ENCODE data around the gene ISL2.
A peak's percentile ranks its signal among the peaks of the same experiment; 100 is the strongest.

Gene ISL2

DNA sequence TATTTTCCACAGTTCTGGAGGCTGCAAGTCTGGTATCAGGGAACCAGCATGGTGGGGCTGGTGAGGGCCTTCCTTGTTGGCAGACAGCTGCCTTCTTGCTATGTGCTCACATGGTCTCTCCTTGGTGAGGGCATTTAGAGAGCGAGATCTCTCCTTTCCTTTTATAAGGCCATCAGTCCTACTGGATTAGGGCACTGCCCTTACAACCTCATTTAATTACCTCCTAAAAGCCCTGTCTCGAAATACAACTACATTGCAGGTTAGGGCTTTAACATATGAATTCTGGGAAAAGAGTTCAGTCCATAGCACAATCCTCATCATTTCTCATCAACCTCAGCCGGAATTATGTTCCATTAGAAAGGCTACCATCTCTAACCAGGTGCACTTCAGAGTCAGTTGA, 21.9 kb downstream of the ISL2 start:
- no peak for DNase-seq (ENCODE audit: low read depth in 2 of 2)
- TF ChIP-seq, protein P1, sequence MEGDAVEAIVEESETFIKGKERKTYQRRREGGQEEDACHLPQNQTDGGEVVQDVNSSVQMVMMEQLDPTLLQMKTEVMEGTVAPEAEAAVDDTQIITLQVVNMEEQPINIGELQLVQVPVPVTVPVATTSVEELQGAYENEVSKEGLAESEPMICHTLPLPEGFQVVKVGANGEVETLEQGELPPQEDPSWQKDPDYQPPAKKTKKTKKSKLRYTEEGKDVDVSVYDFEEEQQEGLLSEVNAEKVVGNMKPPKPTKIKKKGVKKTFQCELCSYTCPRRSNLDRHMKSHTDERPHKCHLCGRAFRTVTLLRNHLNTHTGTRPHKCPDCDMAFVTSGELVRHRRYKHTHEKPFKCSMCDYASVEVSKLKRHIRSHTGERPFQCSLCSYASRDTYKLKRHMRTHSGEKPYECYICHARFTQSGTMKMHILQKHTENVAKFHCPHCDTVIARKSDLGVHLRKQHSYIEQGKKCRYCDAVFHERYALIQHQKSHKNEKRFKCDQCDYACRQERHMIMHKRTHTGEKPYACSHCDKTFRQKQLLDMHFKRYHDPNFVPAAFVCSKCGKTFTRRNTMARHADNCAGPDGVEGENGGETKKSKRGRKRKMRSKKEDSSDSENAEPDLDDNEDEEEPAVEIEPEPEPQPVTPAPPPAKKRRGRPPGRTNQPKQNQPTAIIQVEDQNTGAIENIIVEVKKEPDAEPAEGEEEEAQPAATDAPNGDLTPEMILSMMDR (IDR thresholded peaks at IDR 0.05; ENCODE audit: low read depth, low read length), result no peak
- no peak overlapping the region for H3K4me3 ChIP-seq (replicated peaks in 1 of 2; ENCODE audit: low read depth in 2 of 2, low read length in 2 of 2)

DNA sequence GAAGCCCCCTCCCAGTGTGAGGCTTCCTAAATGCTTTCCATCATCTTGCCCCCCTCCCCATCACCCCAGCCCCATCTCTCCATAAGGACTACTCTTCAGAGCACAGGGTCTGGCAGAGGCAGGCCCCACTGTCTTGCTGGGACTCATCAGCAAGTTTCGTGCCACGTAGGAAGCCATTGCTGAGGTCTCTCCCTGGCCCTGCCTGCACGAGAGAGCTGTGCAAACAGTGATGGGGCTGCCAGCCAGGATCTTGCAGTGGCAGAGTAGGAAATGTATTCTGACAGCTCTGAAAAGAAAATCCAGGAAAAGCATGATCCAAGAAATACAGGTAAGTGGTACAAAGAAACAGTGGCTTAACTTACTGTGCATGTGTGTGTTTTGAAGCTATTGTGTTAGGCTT, 22.6 kb downstream of the ISL2 start:
- TF ChIP-seq, protein P1 (IDR thresholded peaks at IDR 0.05; ENCODE audit: low read depth, low read length), result no peak
- no peak for DNase-seq (ENCODE audit: low read depth in 2 of 2)
- H3K4me3 ChIP-seq (replicated peaks in 1 of 2; ENCODE audit: low read depth in 2 of 2, low read length in 2 of 2), result no peak overlapping the region

DNA sequence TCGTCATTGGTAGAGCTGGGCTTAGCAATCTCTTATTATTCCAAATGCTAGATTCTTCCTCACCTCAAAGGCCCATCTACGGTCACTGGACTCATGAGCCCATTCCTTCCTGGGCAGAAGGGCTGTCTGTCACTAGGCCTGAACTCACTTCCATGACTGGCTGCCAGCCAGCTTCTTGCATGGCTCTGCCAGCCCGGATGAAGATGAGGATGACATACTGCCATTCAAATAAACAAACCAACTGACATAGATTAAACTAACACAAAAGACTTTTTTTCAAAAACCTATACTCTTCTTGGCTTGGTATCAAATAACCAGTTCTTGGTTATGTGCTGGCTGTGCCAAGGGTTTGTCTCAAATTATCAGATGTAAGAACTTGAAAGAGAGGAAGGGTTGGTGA, 23.8 kb downstream of the ISL2 start:
- H3K4me3 ChIP-seq (replicated peaks in 1 of 2; ENCODE audit: low read depth in 2 of 2, low read length in 2 of 2), result no peak overlapping the region
- DNase-seq (ENCODE audit: low read depth in 2 of 2), result no peak
- TF ChIP-seq, protein P1 (IDR thresholded peaks at IDR 0.05; ENCODE audit: low read depth, low read length), result no peak

DNA sequence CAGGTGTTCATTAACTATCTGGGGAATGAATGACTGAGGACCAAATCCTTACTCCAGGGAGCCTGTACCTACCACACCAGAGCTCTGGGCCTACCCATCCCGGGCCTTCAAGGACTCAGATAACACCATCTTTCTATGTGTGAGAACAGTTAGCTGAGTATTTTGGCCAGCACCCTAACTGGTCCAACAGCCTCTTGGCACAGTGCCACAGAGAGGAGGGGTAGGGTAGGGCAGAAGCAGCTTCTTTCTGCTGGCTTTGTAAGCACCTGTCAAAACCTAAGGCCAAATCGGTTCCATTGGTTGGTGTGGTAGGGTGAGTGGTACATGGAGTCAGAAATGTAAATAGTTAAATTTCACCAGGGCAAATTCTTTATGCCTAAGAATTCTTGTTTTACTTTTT, 26.7 kb downstream of the ISL2 start:
- TF ChIP-seq, protein P1 (IDR thresholded peaks at IDR 0.05; ENCODE audit: low read depth, low read length), result no peak
- DNase-seq (ENCODE audit: low read depth in 2 of 2), result no peak
- H3K4me3 ChIP-seq (replicated peaks in 1 of 2; ENCODE audit: low read depth in 2 of 2, low read length in 2 of 2), result no peak overlapping the region

DNA sequence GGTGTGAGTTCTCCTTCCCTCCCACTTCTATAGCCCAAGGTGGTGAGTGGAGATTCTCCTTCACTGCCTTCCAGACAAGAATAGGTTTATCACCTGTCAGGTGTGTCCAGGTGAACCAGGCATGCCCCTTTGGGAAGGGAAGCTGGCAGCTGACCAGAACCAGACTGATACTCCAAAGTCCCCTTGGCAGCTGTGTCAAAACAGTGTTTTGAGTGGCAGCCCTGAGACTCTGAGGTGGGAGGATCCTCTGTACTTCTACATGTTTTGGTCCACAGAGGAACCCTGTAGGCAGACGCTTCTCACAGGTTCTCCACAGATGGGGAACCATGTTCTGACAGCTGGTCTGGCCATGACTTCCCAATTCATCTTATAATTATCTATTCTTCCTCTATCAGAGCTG, 30.1 kb downstream of the ISL2 start:
- DNase-seq (ENCODE audit: low read depth in 2 of 2), result no peak
- no peak overlapping the region for H3K4me3 ChIP-seq (replicated peaks in 1 of 2; ENCODE audit: low read depth in 2 of 2, low read length in 2 of 2)
- TF ChIP-seq, protein P1 (IDR thresholded peaks at IDR 0.05; ENCODE audit: low read depth, low read length), result no peak

DNA sequence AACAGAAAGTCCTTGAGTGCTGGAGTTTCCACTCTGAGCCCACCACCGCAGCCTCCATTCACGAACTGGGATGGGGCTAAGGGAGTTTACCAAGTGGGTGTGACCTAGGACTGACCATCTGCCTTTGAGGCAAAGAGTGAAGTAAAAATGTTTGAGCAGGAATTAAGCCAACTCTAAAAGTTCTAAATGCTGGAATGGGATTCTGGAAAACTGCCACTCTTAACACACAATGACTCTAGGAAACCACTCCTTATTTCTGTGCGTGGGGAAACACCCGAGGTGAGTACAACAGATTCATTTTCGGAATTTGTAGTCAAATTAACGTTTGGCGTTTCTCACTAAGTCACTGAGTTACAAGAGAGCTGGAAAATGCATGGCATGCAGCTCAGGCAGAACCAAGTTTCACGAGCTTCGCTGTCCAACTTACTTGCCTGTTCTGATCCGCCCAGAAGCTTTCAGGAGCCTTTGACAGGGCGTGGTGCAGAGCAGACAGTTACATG, 31.6 kb downstream of the ISL2 start:
- TF ChIP-seq, protein P1 (IDR thresholded peaks at IDR 0.05; ENCODE audit: low read depth, low read length), result no peak
- no peak overlapping the region for H3K4me3 ChIP-seq (replicated peaks in 1 of 2; ENCODE audit: low read depth in 2 of 2, low read length in 2 of 2)
- peak in 1 of 2 donors; percentile 45 for DNase-seq (ENCODE audit: low read depth in 2 of 2)

DNA sequence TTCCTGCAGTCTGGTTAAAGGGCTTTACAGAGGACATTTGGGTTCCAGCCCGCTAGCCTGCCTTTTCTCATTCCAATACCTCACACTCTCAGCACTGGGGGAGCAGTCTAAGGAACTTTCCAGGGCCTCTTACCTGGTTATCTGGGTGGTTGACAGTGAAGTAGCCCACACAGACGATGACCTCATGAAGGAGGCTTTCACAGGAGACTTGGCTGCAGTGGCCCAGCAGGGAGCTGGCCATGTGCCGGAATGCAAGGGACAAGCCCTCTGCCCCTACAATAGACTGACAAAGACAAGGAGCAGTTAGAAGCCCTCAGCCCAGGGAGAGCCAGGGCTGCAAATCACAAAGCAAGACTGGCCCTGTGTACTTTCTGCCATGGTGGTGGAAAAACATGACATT, 39.5 kb downstream of the ISL2 start:
- no peak overlapping the region for H3K4me3 ChIP-seq (replicated peaks in 1 of 2; ENCODE audit: low read depth in 2 of 2, low read length in 2 of 2)
- no peak for DNase-seq (ENCODE audit: low read depth in 2 of 2)
- TF ChIP-seq, protein P1 (IDR thresholded peaks at IDR 0.05; ENCODE audit: low read depth, low read length), result no peak

Measured in cardiac fibroblast (primary cell).